Muscle of leg (tissue), 11 donors: Measurements from ENCODE around the gene RNASE1. TPM values are rescaled to one million over a fixed set of nuclear protein-coding genes. Genes with fewer than 3 reads are reported as not detected.
A peak's percentile ranks its signal among the peaks of the same experiment; 100 is the strongest.

Experiments used
- DNase-seq: peaks from one replicate; pipeline ENCODE4 v3.0.0; 2013
- H3K27ac ChIP-seq: one replicate; pipeline ENCODE4 v1.5.1; 2013; ENCODE audit warnings: mild to moderate bottlenecking, low read length, control low read depth
- H3K27me3 ChIP-seq: one replicate; pipeline ENCODE4 v1.6.1; 2013; ENCODE audit warnings: low read length; ENCODE audit not compliant: control insufficient read depth, insufficient read depth
- H3K36me3 ChIP-seq: one replicate; pipeline ENCODE4 v1.6.1; 2013; ENCODE audit warnings: low read length; ENCODE audit not compliant: control insufficient read depth, insufficient read depth
- H3K4me1 ChIP-seq: one replicate; pipeline ENCODE4 v1.6.1; 2013; ENCODE audit warnings: low read length; ENCODE audit not compliant: control insufficient read depth, insufficient read depth
- H3K4me3 ChIP-seq: one replicate; pipeline ENCODE4 v1.5.1; 2013; ENCODE audit warnings: low read length, control low read depth
- H3K9me3 ChIP-seq: replicated peaks from 2 replicates; pipeline ENCODE4 v1.6.1; 2013; ENCODE audit warnings: low read depth, low read length; ENCODE audit not compliant: control insufficient read depth
- WGBS: methylation state at CpG from one replicate; pipeline ENCODE4 v1.1.5; 2013; ENCODE audit warnings: missing lambda C conversion rate; ENCODE audit not compliant: insufficient coverage; 5-methylcytosine and 5-hydroxymethylcytosine counted together
- polyA plus RNA-seq, 8 donors: library from polyadenylated mRNA; unstranded; fragments of 120-200 nt; gene quantifications; one replicate each; pipeline versions ENCODE4 v1.2.1 to v1.2.3, GENCODE V29; 2013; ENCODE audit warnings: inconsistent platforms in 1 of 8, low replicate concordance in 1 of 8; ENCODE audit not compliant: insufficient read length in 8 of 8, insufficient read depth in 1 of 8
- total RNA-seq: library from RNA; stranded (reverse); fragments of 120-200 nt; gene quantifications from one replicate; pipeline ENCODE4 v1.2.4, GENCODE V29; 2013

RNASE1 gene
- total and polyA plus RNA-seq, 9 donors = 135 to 259 (median 204) TPM

DNA sequence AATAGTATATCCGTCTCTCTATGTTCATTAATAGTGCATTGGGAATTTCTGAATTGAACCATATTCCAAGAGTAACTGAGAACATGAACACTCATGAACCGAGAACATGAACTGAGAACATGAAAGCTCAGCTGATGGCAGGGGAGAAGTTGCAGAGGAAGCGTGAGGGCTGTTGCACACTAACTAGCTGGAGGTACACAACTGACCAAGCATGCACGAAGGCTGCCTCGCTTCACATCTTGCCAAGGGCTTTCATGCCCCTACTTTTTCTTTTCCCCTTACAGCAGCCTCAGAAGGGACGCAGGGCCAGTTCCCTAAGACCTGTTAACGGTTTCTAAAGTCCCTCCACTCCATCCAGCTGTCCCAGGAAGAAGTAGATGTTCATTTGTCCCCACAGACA lies 4.3 kb downstream of the RNASE1 start:
- 64% methylated on average over 2 of the region's 7 CpGs for WGBS
- H3K27ac ChIP-seq = no peak overlapping the region
- H3K4me3 ChIP-seq = no peak overlapping the region
- no peaks in the 10 kb centered on the region for H3K4me1 ChIP-seq
- no peaks in the 10 kb centered on the region for H3K36me3 ChIP-seq
- DNase-seq = peak; percentile 12
- H3K9me3 ChIP-seq = no peaks in the 10 kb centered on the region
- H3K27me3 ChIP-seq = no peaks in the 10 kb centered on the region

DNA sequence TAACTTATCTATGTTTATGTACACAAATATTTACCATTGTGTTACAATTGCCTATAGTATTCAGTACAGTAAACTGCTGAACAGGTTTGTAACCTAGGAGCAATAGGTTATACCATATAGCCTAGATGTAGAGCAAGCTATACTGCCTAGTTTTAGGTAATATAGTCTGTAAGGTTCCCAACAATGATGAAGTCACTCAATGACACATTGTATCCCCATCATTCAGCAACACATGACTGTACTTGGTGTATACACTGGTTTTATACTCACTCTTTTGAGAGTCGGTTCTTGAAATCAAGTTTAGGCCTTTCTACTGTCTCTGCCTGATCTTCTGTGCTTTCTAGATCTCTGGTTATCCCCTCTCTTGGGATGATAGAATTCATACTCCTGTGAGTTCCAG lies 5.5 kb downstream of the RNASE1 start:
- Histone ChIP-seq H3K4me3 (no peak overlapping the region), H3K4me1 (no peaks in the 10 kb centered on the region), H3K36me3 (no peaks in the 10 kb centered on the region), H3K27ac (no peak overlapping the region), H3K9me3 (no peaks in the 10 kb centered on the region), H3K27me3 (no peaks in the 10 kb centered on the region)
- no peak for DNase-seq
- no CpG with 5 or more reads among the region's 1 CpG for WGBS

DNA sequence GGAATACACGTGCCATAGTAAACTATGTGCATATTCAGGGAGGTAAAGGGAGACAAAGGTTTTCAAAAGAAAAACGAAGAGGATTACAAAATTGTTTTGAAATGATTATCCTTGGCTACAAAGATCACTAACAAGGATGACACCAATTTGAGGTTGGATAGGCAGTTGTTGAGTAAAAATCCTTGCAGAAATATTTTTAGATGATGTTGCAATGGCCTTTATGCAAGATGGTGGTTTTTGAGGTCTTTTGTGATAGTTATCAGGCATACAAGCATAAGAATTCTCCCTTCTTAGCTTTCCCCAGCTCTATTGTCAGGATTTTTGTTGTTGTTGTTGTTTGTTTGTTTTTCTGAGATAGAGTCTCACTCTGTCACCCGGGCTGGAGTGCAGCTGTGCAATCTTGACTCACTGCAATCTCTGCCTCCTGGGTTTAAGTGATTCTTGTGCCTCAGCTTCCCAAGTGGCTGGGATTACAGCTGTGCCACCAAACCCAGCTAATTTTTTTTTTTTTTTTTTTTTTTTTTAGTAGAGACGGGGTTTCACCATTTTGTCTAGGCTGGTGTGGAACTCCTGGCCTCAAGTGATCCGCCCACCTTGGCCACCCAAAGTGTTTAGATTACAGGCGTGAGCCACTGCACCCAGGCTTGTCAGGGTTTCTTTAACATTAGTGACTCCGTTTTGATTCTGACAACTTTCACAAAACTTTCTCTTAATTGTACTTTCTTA lies 7.8 kb downstream of the RNASE1 start:
- DNase-seq = no peak
- H3K27me3 ChIP-seq = no peaks in the 10 kb centered on the region
- H3K36me3 ChIP-seq = no peaks in the 10 kb centered on the region
- no CpG with 5 or more reads among the region's 7 CpGs for WGBS
- H3K27ac ChIP-seq = no peak overlapping the region
- H3K9me3 ChIP-seq = no peaks in the 10 kb centered on the region
- no peaks in the 10 kb centered on the region for H3K4me1 ChIP-seq
- H3K4me3 ChIP-seq = no peak overlapping the region

DNA sequence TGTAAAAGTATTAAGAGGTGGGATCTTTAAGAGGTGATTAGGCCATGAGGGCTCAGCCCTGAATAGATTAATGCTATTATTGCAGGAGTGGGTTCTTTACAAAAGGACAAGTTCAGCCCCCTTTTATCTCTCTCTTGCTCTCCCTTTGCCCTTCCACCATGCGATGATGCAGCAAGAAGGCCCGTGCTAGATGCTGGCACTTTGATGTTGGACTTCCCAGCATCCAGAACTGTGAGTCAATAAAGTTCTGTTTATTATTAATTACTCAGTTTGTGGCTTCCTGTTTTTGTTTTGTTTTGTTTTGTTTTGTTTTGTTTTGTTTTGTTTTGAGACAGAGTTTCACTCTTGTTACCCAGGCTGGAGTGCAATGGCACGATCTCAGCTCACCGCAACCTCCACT lies 10.1 kb downstream of the RNASE1 start:
- H3K4me1 ChIP-seq = no peaks in the 10 kb centered on the region
- no peaks in the 10 kb centered on the region for H3K9me3 ChIP-seq
- no peaks in the 10 kb centered on the region for H3K27me3 ChIP-seq
- H3K27ac ChIP-seq = no peak overlapping the region
- no peak for DNase-seq
- WGBS = no CpG with 5 or more reads among the region's 4 CpGs
- no peaks in the 10 kb centered on the region for H3K36me3 ChIP-seq
- H3K4me3 ChIP-seq = no peak overlapping the region

DNA sequence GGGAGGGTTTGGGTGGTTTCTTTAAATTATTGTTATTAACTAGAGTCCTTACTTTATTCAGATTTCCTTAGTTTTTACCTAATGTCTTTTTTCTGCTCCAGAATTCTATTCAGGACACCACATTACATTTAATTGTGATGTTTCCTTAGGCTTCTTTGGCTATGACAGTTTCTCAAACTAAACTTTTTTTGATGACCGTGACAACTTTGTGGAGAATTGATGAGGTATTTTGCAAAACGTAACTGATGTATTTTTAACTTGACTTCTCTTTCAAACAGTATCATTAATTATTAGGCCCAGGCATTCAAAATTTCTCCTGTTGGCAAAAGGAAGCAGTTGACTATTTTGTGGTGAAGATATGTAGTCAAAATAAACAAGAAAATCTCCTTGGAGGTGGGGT lies 11.0 kb downstream of the RNASE1 start:
- no peaks in the 10 kb centered on the region for H3K4me1 ChIP-seq
- no peak overlapping the region for H3K4me3 ChIP-seq
- no peaks in the 10 kb centered on the region for H3K27me3 ChIP-seq
- H3K27ac ChIP-seq = no peak overlapping the region
- WGBS = no CpG with 5 or more reads among the region's 2 CpGs
- no peaks in the 10 kb centered on the region for H3K36me3 ChIP-seq
- H3K9me3 ChIP-seq = no peaks in the 10 kb centered on the region
- DNase-seq = no peak

DNA sequence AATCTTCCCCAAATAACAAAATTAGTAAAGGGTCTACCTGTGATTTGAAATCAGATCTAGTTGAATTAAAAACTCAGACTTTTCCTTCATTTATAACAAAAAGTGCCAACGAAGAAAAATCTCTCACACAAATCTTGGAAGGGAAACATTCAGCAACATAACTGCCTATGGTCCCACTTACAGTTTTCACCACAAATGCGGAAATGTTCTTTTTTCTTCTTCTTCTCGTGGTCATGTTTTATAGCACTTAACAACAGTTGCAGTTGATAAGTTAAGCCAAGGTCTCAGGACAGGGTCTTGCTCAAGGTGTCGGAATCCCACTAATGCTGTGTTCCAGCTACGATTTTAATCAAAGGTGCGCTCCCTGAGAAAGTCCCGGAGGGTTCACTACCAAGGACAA lies 11.5 kb downstream of the RNASE1 start:
- no peaks in the 10 kb centered on the region for H3K9me3 ChIP-seq
- no peaks in the 10 kb centered on the region for H3K36me3 ChIP-seq
- no CpG with 5 or more reads among the region's 7 CpGs for WGBS
- no peak overlapping the region for H3K27ac ChIP-seq
- DNase-seq = peak; percentile 18
- H3K4me1 ChIP-seq = no peaks in the 10 kb centered on the region
- H3K4me3 ChIP-seq = no peak overlapping the region
- no peaks in the 10 kb centered on the region for H3K27me3 ChIP-seq

DNA sequence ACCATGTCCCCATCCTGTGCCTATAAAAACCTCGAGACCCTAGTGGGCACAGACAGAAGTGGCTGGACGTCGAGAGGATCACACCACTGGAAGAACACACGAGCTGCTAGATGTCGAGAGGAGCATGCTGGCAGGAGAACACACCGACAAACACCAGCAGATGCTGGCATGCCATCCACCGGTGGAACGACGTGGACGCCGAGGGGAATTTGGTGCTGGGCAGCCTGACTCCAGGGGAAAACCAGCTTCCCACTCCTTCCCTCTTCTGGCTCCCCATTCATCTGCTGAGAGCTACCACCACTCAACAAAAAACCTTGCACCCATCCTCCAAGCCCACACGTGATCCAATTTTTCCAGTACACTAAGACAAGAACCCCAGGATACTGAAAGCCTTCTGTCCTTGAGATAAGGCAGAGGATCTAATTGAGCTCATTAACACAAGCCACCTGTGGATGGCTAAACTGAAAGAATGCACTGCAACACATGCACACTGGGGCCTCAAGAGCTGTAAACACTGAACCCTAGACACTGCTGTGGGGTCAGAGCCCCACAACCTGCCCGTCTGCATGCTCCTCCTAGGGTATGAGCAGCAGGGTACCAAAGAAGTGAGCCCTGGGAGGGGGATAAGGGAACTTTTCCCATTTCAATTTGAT lies 12.1 kb downstream of the RNASE1 start:
- Histone ChIP-seq H3K4me1 (no peaks in the 10 kb centered on the region), H3K27ac (no peak overlapping the region), H3K27me3 (no peaks in the 10 kb centered on the region), H3K9me3 (no peaks in the 10 kb centered on the region), H3K36me3 (no peaks in the 10 kb centered on the region), H3K4me3 (no peak overlapping the region)
- DNase-seq = no peak
- 84% methylated on average over 11 of the region's 13 CpGs for WGBS

DNA sequence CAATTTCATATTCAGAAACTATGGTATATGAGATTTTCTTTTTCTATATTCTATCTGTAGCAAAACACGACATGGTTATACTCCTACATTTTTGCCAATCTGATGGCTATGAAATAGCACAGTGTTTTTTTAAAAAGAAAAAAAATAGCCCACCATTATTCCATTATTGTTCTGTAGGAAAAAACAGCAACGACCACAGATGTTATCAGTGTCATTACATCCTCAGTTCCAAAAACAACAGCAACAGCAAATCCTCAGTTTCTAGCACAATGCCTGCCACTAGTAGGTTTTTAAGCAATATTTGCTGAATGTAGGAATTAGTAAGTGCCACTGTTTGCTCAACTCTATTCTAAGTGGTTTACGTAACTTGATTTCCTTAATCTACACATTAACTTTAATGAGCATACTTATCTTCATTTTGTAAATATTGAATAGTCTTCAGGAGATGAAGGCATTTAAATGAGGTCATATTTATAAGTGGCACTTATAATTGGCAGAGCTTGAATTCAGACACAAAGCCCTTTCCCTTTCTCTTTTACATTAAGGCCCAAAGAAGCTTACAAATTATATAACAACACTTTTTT lies 13.3 kb downstream of the RNASE1 start:
- no peaks in the 10 kb centered on the region for H3K27me3 ChIP-seq
- DNase-seq = no peak
- no peak overlapping the region for H3K27ac ChIP-seq
- no peaks in the 10 kb centered on the region for H3K9me3 ChIP-seq
- H3K4me3 ChIP-seq = no peak overlapping the region
- no CpG with 5 or more reads among the region's 3 CpGs for WGBS
- H3K4me1 ChIP-seq = no peaks in the 10 kb centered on the region
- no peaks in the 10 kb centered on the region for H3K36me3 ChIP-seq

DNA sequence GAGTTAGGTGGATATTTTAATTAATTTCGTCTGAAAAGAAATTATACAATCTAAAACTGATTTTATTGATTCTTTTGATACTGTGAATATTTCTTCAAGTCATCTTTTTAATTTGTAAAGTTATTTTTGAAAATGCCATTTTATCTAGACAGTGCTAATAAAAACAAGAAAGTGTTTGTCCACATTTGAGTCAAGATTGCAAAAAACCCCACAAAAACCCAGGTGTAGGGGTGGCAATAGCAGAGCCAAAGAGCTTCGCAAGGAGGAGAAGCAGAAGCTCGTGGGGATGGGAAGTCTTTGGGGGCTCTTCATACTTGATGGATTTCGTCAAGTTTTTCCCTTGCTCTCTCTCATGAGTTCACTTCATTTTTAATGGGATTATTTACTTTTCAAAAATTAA lies 15.6 kb downstream of the RNASE1 start:
- no CpG with 5 or more reads among the region's 4 CpGs for WGBS
- no peak for DNase-seq
- H3K4me1 ChIP-seq = no peaks in the 10 kb centered on the region
- no peaks in the 10 kb centered on the region for H3K9me3 ChIP-seq
- H3K27ac ChIP-seq = no peak overlapping the region
- no peaks in the 10 kb centered on the region for H3K27me3 ChIP-seq
- H3K36me3 ChIP-seq = no peaks in the 10 kb centered on the region
- H3K4me3 ChIP-seq = no peak overlapping the region

DNA sequence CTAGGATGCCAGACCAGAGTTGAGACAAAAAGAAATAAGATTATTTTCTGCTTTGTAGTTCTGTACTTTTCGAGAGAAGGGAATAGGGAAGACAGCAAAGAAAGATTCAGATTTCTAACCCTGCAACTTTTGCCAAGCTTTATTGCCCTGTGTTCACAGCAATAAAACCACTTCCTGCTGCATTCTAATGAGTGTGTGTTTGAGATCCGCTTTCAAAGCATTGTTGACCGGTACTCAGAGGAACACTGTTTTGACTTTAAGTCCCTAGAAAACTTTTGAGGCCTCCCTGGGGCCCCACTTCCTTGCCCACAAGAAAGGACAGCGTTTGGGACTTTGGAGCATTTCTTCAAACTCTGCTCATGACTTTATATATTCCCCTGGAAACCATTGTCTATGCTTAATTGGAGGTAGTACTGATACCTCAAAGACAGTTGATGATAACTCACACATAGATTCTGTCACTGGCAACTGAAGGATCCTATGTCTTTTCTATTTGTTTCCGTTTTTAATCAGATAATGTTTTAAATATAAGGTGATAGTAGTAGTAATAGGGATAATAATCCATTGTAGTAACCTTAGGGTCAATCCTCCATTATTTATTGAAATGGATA lies 20.3 kb downstream of the RNASE1 start:
- Histone ChIP-seq H3K27ac (peak overlapping the region; percentile 53), H3K36me3 (no peaks in the 10 kb centered on the region), H3K9me3 (no peaks in the 10 kb centered on the region), H3K4me1 (no peaks in the 10 kb centered on the region), H3K4me3 (no peak overlapping the region), H3K27me3 (no peaks in the 10 kb centered on the region)
- WGBS = 10% methylated on average over 2 of the region's 5 CpGs
- DNase-seq = peak; percentile 55
